Activated naive CD8-positive, alpha-beta T cell treated with anti-CD3 and anti-CD28 coated beads, Interleukin-2, amount 10 ng/mL, durations not matched to agents 7 days and 5 days (primary cell): ENCODE measurements around the gene VTI1A. TPM values are rescaled to one million over a fixed set of nuclear protein-coding genes. Genes with fewer than 3 reads are reported as not detected.
"Not testable (repeated sequence)": the region's sequence is repeated elsewhere in the genome, so short reads cannot be mapped to it uniquely, and the experiment has no call there.

Source experiments
- ATAC-seq: fragments of 150-1000 bp; cut with Tn5 transposase; one replicate; pipeline ENCODE4 v1.10.0; 2021; ENCODE audit warnings: low read depth, moderate library complexity
- POLR2A ChIA-PET: fragments of 350-600 bp; sonication (Branson Sonifier 250); formaldehyde crosslinking; loops from one replicate; lab custom pipeline; 2021; ENCODE audit warnings: antibody characterized with exemption; lab: Charles Lee
- DNase-seq: peaks from one replicate; pipeline ENCODE4 v3.0.0; 2021
- H3K27ac Mint-ChIP-seq: one replicate; pipeline ENCODE4 v1.8.0; 2022; ENCODE audit warnings: mild to moderate bottlenecking, mixed read lengths
- H3K27me3 Mint-ChIP-seq: one replicate; pipeline ENCODE4 v1.8.0; 2022; ENCODE audit warnings: mild to moderate bottlenecking, moderate library complexity, mixed read lengths
- H3K36me3 Mint-ChIP-seq: one replicate; pipeline ENCODE4 v1.8.0; 2021; ENCODE audit warnings: mild to moderate bottlenecking, mixed read lengths
- H3K4me1 Mint-ChIP-seq: one replicate; pipeline ENCODE4 v1.8.0; 2021; ENCODE audit warnings: mixed read lengths
- H3K4me3 Mint-ChIP-seq: one replicate; pipeline ENCODE4 v1.8.0; 2022; ENCODE audit warnings: mild to moderate bottlenecking, moderate library complexity, mixed read lengths
- H3K9me3 Mint-ChIP-seq: one replicate; pipeline ENCODE4 v1.8.0; 2021; ENCODE audit warnings: mixed read lengths
- total RNA-seq, 2 experiments: library from RNA; stranded (reverse); gene quantifications; one replicate each; pipeline ENCODE4 v1.2.3, GENCODE V29; 2021

The VTI1A gene
- total RNA-seq, 2 experiments from 2014 or later = 43.2 to 45.1 TPM

- POLR2A ChIA-PET = no interaction called here
- Mint-ChIP-seq H3K4me1 (no peaks in the 10 kb centered on the region), H3K36me3 (peaks cover 3% of the 10 kb centered on the region), H3K9me3 (no peaks in the 10 kb centered on the region), H3K4me3 (no peak overlapping the region), H3K27ac (no peak overlapping the region), H3K27me3 (no peaks in the 10 kb centered on the region)
- no peak for DNase-seq
- no peak for ATAC-seq
These were observed 123.6 kb downstream of the VTI1A start for GRCh38 chr10:112570585-112570984.

GRCh38 chr10:112579578-112579977 is 132.6 kb downstream of the VTI1A start:
- Mint-ChIP-seq H3K36me3 (peaks cover 10% of the 10 kb centered on the region), H3K27ac (no peak overlapping the region), H3K4me3 (no peak overlapping the region), H3K4me1 (no peaks in the 10 kb centered on the region), H3K9me3 (no peaks in the 10 kb centered on the region), H3K27me3 (no peaks in the 10 kb centered on the region)
- no peak for ATAC-seq
- POLR2A ChIA-PET = no interaction called here
- DNase-seq = no peak

GRCh38 chr10:112580267-112580666 is 133.3 kb downstream of the VTI1A start:
- POLR2A ChIA-PET = no interaction called here
- Mint-ChIP-seq H3K27ac (no peak overlapping the region), H3K9me3 (no peaks in the 10 kb centered on the region), H3K4me1 (no peaks in the 10 kb centered on the region), H3K27me3 (no peaks in the 10 kb centered on the region), H3K4me3 (no peak overlapping the region), H3K36me3 (peaks cover 10% of the 10 kb centered on the region)
- no peak for DNase-seq
- no peak for ATAC-seq

GRCh38 chr10:112581921-112582320 is 134.9 kb downstream of the VTI1A start:
- Mint-ChIP-seq H3K27ac (no peak overlapping the region), H3K9me3 (no peaks in the 10 kb centered on the region), H3K27me3 (no peaks in the 10 kb centered on the region), H3K4me1 (peaks cover 1% of the 10 kb centered on the region), H3K36me3 (peaks cover 13% of the 10 kb centered on the region), H3K4me3 (no peak overlapping the region)
- POLR2A ChIA-PET = no interaction called here
- ATAC-seq = no peak
- no peak for DNase-seq

- POLR2A ChIA-PET = no interaction called here
- DNase-seq = no peak
- Mint-ChIP-seq H3K9me3 (no peaks in the 10 kb centered on the region), H3K27me3 (no peaks in the 10 kb centered on the region), H3K4me3 (no peak overlapping the region), H3K36me3 (peaks cover 11% of the 10 kb centered on the region), H3K27ac (no peak overlapping the region), H3K4me1 (peaks cover 1% of the 10 kb centered on the region)
- ATAC-seq = no peak
These were observed 136.4 kb downstream of the VTI1A start for GRCh38 chr10:112583236-112583939.

GRCh38 chr10:112584276-112584675 is 137.3 kb downstream of the VTI1A start:
- DNase-seq (no peak), ATAC-seq (no peak)
- Mint-ChIP-seq H3K36me3 (peaks cover 8% of the 10 kb centered on the region), H3K9me3 (no peaks in the 10 kb centered on the region), H3K4me3 (no peak overlapping the region), H3K27me3 (no peaks in the 10 kb centered on the region), H3K27ac (no peak overlapping the region), H3K4me1 (peaks cover 1% of the 10 kb centered on the region)
- POLR2A ChIA-PET = no interaction called here

- Mint-ChIP-seq H3K4me1 (peaks cover 1% of the 10 kb centered on the region), H3K36me3 (peaks cover 5% of the 10 kb centered on the region), H3K27ac (no peak overlapping the region), H3K4me3 (no peak overlapping the region), H3K9me3 (no peaks in the 10 kb centered on the region), H3K27me3 (no peaks in the 10 kb centered on the region)
- POLR2A ChIA-PET = interaction anchor here (0.7 kb wide), 1 partner anchor 1102 kb away, joined by 6 read pairs; no protein-coding TSS in a partner anchor
- ATAC-seq (no peak), DNase-seq (no peak)
These were observed 138.1 kb downstream of the VTI1A start for GRCh38 chr10:112585126-112585525.

GRCh38 chr10:112585960-112586359 is 138.9 kb downstream of the VTI1A start:
- H3K27ac Mint-ChIP-seq = no peak overlapping the region
- DNase-seq (no peak), ATAC-seq (no peak)
- peaks cover 1% of the 10 kb centered on the region for H3K4me1 Mint-ChIP-seq
- H3K9me3 Mint-ChIP-seq = no peaks in the 10 kb centered on the region
- peaks cover 3% of the 10 kb centered on the region for H3K36me3 Mint-ChIP-seq
- POLR2A ChIA-PET = no interaction called here
- no peak overlapping the region for H3K4me3 Mint-ChIP-seq
- H3K27me3 Mint-ChIP-seq = no peaks in the 10 kb centered on the region

- Mint-ChIP-seq H3K4me1 (peaks cover 1% of the 10 kb centered on the region), H3K9me3 (no peaks in the 10 kb centered on the region), H3K36me3 (peaks cover 9% of the 10 kb centered on the region)
These were observed 140.7 kb downstream of the VTI1A start for GRCh38 chr10:112587729-112588128.

GRCh38 chr10:112588225-112588990 is 141.4 kb downstream of the VTI1A start:
- DNase-seq (no peak), ATAC-seq (no peak)
- H3K27ac Mint-ChIP-seq = no peak overlapping the region
- H3K4me1 Mint-ChIP-seq = peaks cover 1% of the 10 kb centered on the region
- POLR2A ChIA-PET = no interaction called here
- H3K9me3 Mint-ChIP-seq = no peaks in the 10 kb centered on the region
- no peaks in the 10 kb centered on the region for H3K27me3 Mint-ChIP-seq
- no peak overlapping the region for H3K4me3 Mint-ChIP-seq
- H3K36me3 Mint-ChIP-seq = peaks cover 9% of the 10 kb centered on the region

More at GRCh38 chr10:112587729-112588128, 140.7 kb downstream of the VTI1A start:
- no peak overlapping the region for H3K4me3 Mint-ChIP-seq
- no peaks in the 10 kb centered on the region for H3K27me3 Mint-ChIP-seq
- ATAC-seq (no peak), DNase-seq (no peak)
- no peak overlapping the region for H3K27ac Mint-ChIP-seq
- POLR2A ChIA-PET = no interaction called here

GRCh38 chr10:112589081-112589480 is 142.1 kb downstream of the VTI1A start:
- ATAC-seq (no peak), DNase-seq (no peak)
- Mint-ChIP-seq H3K27me3 (no peaks in the 10 kb centered on the region), H3K9me3 (peaks cover under 1% of the 10 kb centered on the region), H3K4me1 (peaks cover 1% of the 10 kb centered on the region), H3K4me3 (no peak overlapping the region), H3K27ac (no peak overlapping the region), H3K36me3 (peaks cover 9% of the 10 kb centered on the region)
- POLR2A ChIA-PET = no interaction called here

- H3K36me3 Mint-ChIP-seq, H3K4me3 Mint-ChIP-seq, H3K9me3 Mint-ChIP-seq, H3K27ac Mint-ChIP-seq, H3K4me1 Mint-ChIP-seq, DNase-seq, POLR2A ChIA-PET, ATAC-seq, H3K27me3 Mint-ChIP-seq: not testable (repeated sequence)
These were observed 143.8 kb downstream of the VTI1A start for GRCh38 chr10:112590786-112591185.

- peaks cover 6% of the 10 kb centered on the region for H3K36me3 Mint-ChIP-seq
- H3K9me3 Mint-ChIP-seq = peaks cover 2% of the 10 kb centered on the region
- no peaks in the 10 kb centered on the region for H3K4me1 Mint-ChIP-seq
- ATAC-seq = no peak
- no peak overlapping the region for H3K27ac Mint-ChIP-seq
- no peaks in the 10 kb centered on the region for H3K27me3 Mint-ChIP-seq
- no peak overlapping the region for H3K4me3 Mint-ChIP-seq
- DNase-seq = no peak
- POLR2A ChIA-PET = no interaction called here
These were observed 146.0 kb downstream of the VTI1A start for GRCh38 chr10:112593023-112593422.
